GM23248 (cell line): Measurements from ENCODE around the gene AP1B1. TPM values are rescaled to one million over a fixed set of nuclear protein-coding genes. Genes with fewer than 3 reads are reported as not detected.
A peak's percentile ranks its signal among the peaks of the same experiment; 100 is the strongest.

Experiments
- DNase-seq: peaks from one replicate; pipeline ENCODE4 v3.0.0-alpha.2; 2015
- H2AFZ ChIP-seq: fragments of 200-600 bp; sonication (generic); 2 replicates; pipeline ENCODE4 v1.6.1; 2016; ENCODE audit warnings: antibody characterized with exemption
- H3F3A ChIP-seq: fragments of 200-600 bp; sonication (generic); 2 replicates; pipeline ENCODE4 v1.6.1; 2016; ENCODE audit warnings: mild to moderate bottlenecking, antibody characterized with exemption, mixed run types; ENCODE audit not compliant: insufficient read depth
- H3K27ac ChIP-seq: fragments of 200-600 bp; sonication (generic); 2 replicates; pipeline ENCODE4 v1.5.1; 2016; ENCODE audit warnings: mild to moderate bottlenecking
- H3K27me3 ChIP-seq: fragments of 200-600 bp; sonication (generic); replicated peaks from 2 replicates; pipeline ENCODE4 v1.6.1; 2016; ENCODE audit warnings: mild to moderate bottlenecking; ENCODE audit not compliant: insufficient read depth
- H3K36me3 ChIP-seq: fragments of 200-600 bp; sonication (generic); 2 replicates; pipeline ENCODE4 v1.6.1; 2016; ENCODE audit warnings: low read depth, mild to moderate bottlenecking
- H3K4me1 ChIP-seq: fragments of 200-600 bp; sonication (generic); 2 replicates; pipeline ENCODE4 v1.6.1; 2016; ENCODE audit warnings: mild to moderate bottlenecking; ENCODE audit not compliant: insufficient read depth
- H3K4me2 ChIP-seq: fragments of 200-600 bp; sonication (generic); one replicate; pipeline ENCODE4 v1.6.1; 2016; ENCODE audit warnings: mild to moderate bottlenecking; ENCODE audit not compliant: unreplicated experiment
- H3K4me3 ChIP-seq: fragments of 200-600 bp; sonication (generic); 2 replicates; pipeline ENCODE4 v1.5.1; 2016; ENCODE audit warnings: mild to moderate bottlenecking
- H3K79me2 ChIP-seq: fragments of 200-600 bp; sonication (generic); 2 replicates; pipeline ENCODE4 v1.6.1; 2016; ENCODE audit warnings: mild to moderate bottlenecking; ENCODE audit not compliant: insufficient read depth
- H3K9ac ChIP-seq: fragments of 200-600 bp; sonication (generic); 2 replicates; pipeline ENCODE4 v1.6.1; 2016; ENCODE audit warnings: mild to moderate bottlenecking
- H3K9me2 ChIP-seq: fragments of 200-600 bp; sonication (generic); 2 replicates; pipeline ENCODE4 v1.6.1; 2016; ENCODE audit warnings: mixed run types, mild to moderate bottlenecking, moderate library complexity; ENCODE audit not compliant: insufficient read depth
- H3K9me3 ChIP-seq: fragments of 200-600 bp; sonication (generic); one replicate; pipeline ENCODE4 v1.6.1; 2017; ENCODE audit warnings: low read depth
- H4K20me1 ChIP-seq: fragments of 200-600 bp; sonication (generic); 2 replicates; pipeline ENCODE4 v1.6.0; 2016; ENCODE audit not compliant: insufficient read depth
- EZH2 ChIP-seq: fragments of 200-600 bp; sonication (generic); IDR thresholded peaks from 2 replicates; pipeline ENCODE4 v1.6.1; 2018; ENCODE audit warnings: antibody characterized with exemption, mild to moderate bottlenecking; ENCODE audit not compliant: insufficient read depth, poor library complexity, severe bottlenecking
- EZH2phosphoT487 ChIP-seq: fragments of 200-600 bp; sonication (generic); IDR thresholded peaks from 2 replicates; pipeline ENCODE4 v1.6.1; 2018; ENCODE audit warnings: antibody characterized with exemption, moderate library complexity, mild to moderate bottlenecking, low read depth; ENCODE audit not compliant: insufficient read depth
- WGBS, 2 experiments: methylation state at CpG; one replicate each; pipeline ENCODE4 v1.1.6; 2015 to 2017; ENCODE audit warnings: low lambda C conversion rate in 2 of 2, low coverage in 1 of 2; ENCODE audit errors: missing lambda C conversion rate in 2 of 2; 5-methylcytosine and 5-hydroxymethylcytosine counted together
- in situ Hi-C: fragments of 300-500 bp; cut with MboI; formaldehyde crosslinking; loops from 2 replicates; pipeline ENCODE4 v1.15.0; 2020
- polyA plus RNA-seq: library from polyadenylated mRNA; unstranded; fragments of >200 nt; fragmentation: Nextera tagmentation; extraction: Ambion mirVana; gene quantifications from 2 replicates; pipeline ENCODE4 v1.2.1, GENCODE V29; 2016
- total RNA-seq: library from RNA; depleted of rRNA; stranded (reverse); fragments of >200 nt; shearing (Covaris generic); gene quantifications from 2 replicates; pipeline ENCODE4 v1.2.3, GENCODE V29; 2014

Gene AP1B1
- total and polyA plus RNA-seq, 2 experiments from 2014 or later: 41.7 to 49.8 TPM

GRCh38 chr22:29341849-29342127, 46.6 kb downstream of the AP1B1 start:
- Histone ChIP-seq H3K4me1 (peaks cover 14% of the 10 kb centered on the region), H3K4me2 (no peak overlapping the region), H3K27ac (no peak overlapping the region), H4K20me1 (no peaks in the 10 kb centered on the region), H3K9me2 (no peaks in the 10 kb centered on the region), H3K4me3 (no peak overlapping the region), H3K36me3 (peaks cover 12% of the 10 kb centered on the region; the same call in 1 of the 2 replicates), H3K9me3 (no peaks in the 10 kb centered on the region), H3K9ac (no peak overlapping the region), H3K27me3 (no peaks in the 10 kb centered on the region), H2AFZ (no peak overlapping the region), H3F3A (peaks cover 24% of the 10 kb centered on the region), H3K79me2 (no peaks in the 10 kb centered on the region)
- in situ Hi-C loops: no loop called here
- DNase-seq: no peak
- TF ChIP-seq EZH2phosphoT487 (no peak), EZH2 (no peak)
- WGBS, 2 experiments: 90 to 100% methylated on average over 2 of the region's 2 CpGs

GRCh38 chr22:29341056-29341848, 47.1 kb downstream of the AP1B1 start:
- DNase-seq: no peak
- whole genome bisulfite sequencing, 2 experiments: 96% methylated on average over 24 to 25 of the region's 25 CpGs
- H3F3A ChIP-seq: peaks cover 24% of the 10 kb centered on the region
- no peak for TF ChIP-seq EZH2phosphoT487
- no peak for TF ChIP-seq EZH2
- no peak overlapping the region for H3K27ac ChIP-seq
- no peaks in the 10 kb centered on the region for H3K9me3 ChIP-seq
- no peak overlapping the region for H3K4me3 ChIP-seq
- no peak overlapping the region for H3K4me2 ChIP-seq
- peaks cover 12% of the 10 kb centered on the region; the same call in 1 of the 2 replicates for H3K36me3 ChIP-seq
- peaks cover 14% of the 10 kb centered on the region for H3K4me1 ChIP-seq
- no peak overlapping the region for H2AFZ ChIP-seq
- H3K79me2 ChIP-seq: no peaks in the 10 kb centered on the region
- in situ Hi-C loops: no loop called here
- H4K20me1 ChIP-seq: no peaks in the 10 kb centered on the region
- H3K9ac ChIP-seq: no peak overlapping the region
- H3K9me2 ChIP-seq: no peaks in the 10 kb centered on the region
- no peaks in the 10 kb centered on the region for H3K27me3 ChIP-seq

GRCh38 chr22:29340566-29340965, 47.8 kb downstream of the AP1B1 start:
- Histone ChIP-seq H3K27ac (no peak overlapping the region), H4K20me1 (no peaks in the 10 kb centered on the region), H3K9ac (no peak overlapping the region), H2AFZ (no peak overlapping the region), H3K36me3 (peaks cover 5% of the 10 kb centered on the region; the same call in 1 of the 2 replicates), H3K4me3 (no peak overlapping the region), H3K79me2 (no peaks in the 10 kb centered on the region), H3F3A (peaks cover 20% of the 10 kb centered on the region), H3K9me2 (no peaks in the 10 kb centered on the region), H3K9me3 (no peaks in the 10 kb centered on the region), H3K27me3 (no peaks in the 10 kb centered on the region), H3K4me2 (no peak overlapping the region), H3K4me1 (peaks cover 14% of the 10 kb centered on the region)
- in situ Hi-C loops: no loop called here
- no peak for DNase-seq
- WGBS, 2 experiments: 95 to 97% methylated on average over 4 to 6 of the region's 8 CpGs
- TF ChIP-seq EZH2phosphoT487: no peak
- TF ChIP-seq EZH2: no peak

GRCh38 chr22:29339381-29340235, 48.8 kb downstream of the AP1B1 start:
- H3F3A ChIP-seq: peaks cover 11% of the 10 kb centered on the region
- in situ Hi-C loops: no loop called here

More at GRCh38 chr22:29339381-29340235, 48.8 kb downstream of the AP1B1 start:
- TF ChIP-seq EZH2: no peak
- TF ChIP-seq EZH2phosphoT487: no peak
- Histone ChIP-seq H3K4me1 (peaks cover 11% of the 10 kb centered on the region), H3K4me3 (no peak overlapping the region), H3K9me2 (no peaks in the 10 kb centered on the region), H3K9me3 (no peaks in the 10 kb centered on the region), H3K4me2 (no peak overlapping the region), H3K79me2 (no peaks in the 10 kb centered on the region), H4K20me1 (no peaks in the 10 kb centered on the region), H3K36me3 (peaks cover 4% of the 10 kb centered on the region; the same call in 1 of the 2 replicates), H3K9ac (no peak overlapping the region), H2AFZ (no peak overlapping the region), H3K27ac (no peak overlapping the region), H3K27me3 (no peaks in the 10 kb centered on the region)
- DNase-seq: peak; percentile 20
- 88% methylated on average over 19 to 23 of the region's 23 CpGs for WGBS, 2 experiments
